Effector memory CD8-positive, alpha-beta T cell (primary cell): ENCODE measurements around the gene DPY19L2.
"Not testable (repeated sequence)": the region's sequence is repeated elsewhere in the genome, so short reads cannot be mapped to it uniquely, and the experiment has no call there.

ENCODE experiments used
- ATAC-seq: fragments of 150-1000 bp; cut with Tn5 transposase; replicated peaks from 2 replicates; pipeline ENCODE4 v1.10.0; 2021; ENCODE audit warnings: mild to moderate bottlenecking, moderate library complexity
- DNase-seq, 3 experiments: peaks; one replicate each; pipeline ENCODE4 v3.0.0; 2021
- H3K27ac Mint-ChIP-seq, 2 donors: one replicate each; pipeline ENCODE4 v1.8.0; 2022; ENCODE audit warnings: mild to moderate bottlenecking in 2 of 2, mixed read lengths in 2 of 2, moderate library complexity in 2 of 2
- H3K27me3 Mint-ChIP-seq, 2 donors: one replicate each; pipeline ENCODE4 v1.8.0; 2022; ENCODE audit warnings: mixed read lengths in 2 of 2
- H3K36me3 Mint-ChIP-seq: one replicate; pipeline ENCODE4 v1.8.0; 2022; ENCODE audit warnings: mild to moderate bottlenecking, moderate library complexity, mixed read lengths; ENCODE audit not compliant: insufficient read depth
- H3K4me1 Mint-ChIP-seq, 2 donors: one replicate each; pipeline ENCODE4 v1.8.0; 2022; ENCODE audit warnings: low read depth in 2 of 2, mixed read lengths in 2 of 2
- H3K4me3 Mint-ChIP-seq, 2 donors: one replicate each; pipeline ENCODE4 v1.8.0; 2022; ENCODE audit warnings: mild to moderate bottlenecking in 2 of 2, mixed read lengths in 2 of 2, moderate library complexity in 2 of 2
- H3K9me3 Mint-ChIP-seq, 2 donors: one replicate each; pipeline ENCODE4 v1.8.0; 2022; ENCODE audit warnings: mixed read lengths in 2 of 2
- total RNA-seq, 9 experiments: gene quantifications; one replicate each; lab custom pipeline; 2026; lab: John Stamatoyannopoulos, UW

Gene DPY19L2
- total RNA-seq: 0.73 to 43.2 (median 3.5) reads per million in 9 experiments

DNA sequence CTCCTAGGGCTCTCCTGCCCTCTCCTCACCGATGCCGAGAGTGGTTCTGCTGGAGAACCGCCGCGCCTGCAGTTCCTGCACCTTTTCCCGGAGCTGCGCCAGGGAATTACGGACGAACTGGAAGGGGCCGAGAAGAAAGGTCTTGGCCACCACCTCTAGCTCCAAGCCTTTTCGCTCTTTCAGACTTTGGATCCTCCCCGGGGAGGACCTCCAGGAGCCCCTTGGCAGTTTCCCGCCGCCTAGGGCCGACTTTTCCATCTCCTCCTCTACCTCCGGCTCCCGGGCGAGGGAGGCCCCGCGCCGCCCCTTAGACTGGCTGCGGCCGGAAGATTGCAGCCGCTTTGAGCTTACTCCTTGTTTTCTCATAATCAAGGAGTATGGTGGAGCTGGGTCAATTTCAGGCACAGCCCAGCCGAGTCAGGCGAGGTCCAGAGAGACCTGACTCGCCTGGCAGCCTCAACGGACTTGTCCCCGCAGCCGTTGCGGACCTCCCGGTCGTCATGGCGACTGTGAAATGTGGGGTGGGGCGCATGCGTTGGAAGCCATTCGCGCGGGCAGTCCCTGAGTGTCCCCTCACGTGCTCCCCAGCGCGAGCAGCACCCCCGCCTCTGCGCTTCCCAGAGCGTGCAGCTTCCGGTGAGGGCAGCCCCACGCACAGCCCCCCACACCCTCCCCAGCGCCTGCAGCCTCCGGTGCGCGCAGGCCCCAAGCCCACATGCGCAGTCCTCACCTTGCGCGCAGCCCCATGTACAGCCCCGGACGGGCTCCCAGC lies at the start of gene DPY19L2:
DPY19L2 (minus strand) TSS at position 466 of the 772 bp plus-strand sequence; CDS start at position 366, 100 bp downstream.
- peaks cover 8 to 10% of the 10 kb centered on the region in 2 donors for H3K4me1 Mint-ChIP-seq
- H3K27me3 Mint-ChIP-seq: peaks cover 31 to 34% of the 10 kb centered on the region in 2 donors
- DNase-seq (peak; percentile 9 to 15 (median 11)), ATAC-seq (peak; percentile 83)
- peak within 1 kb of the TSS; percentile 81 to 84 for H3K4me3 Mint-ChIP-seq
- H3K9me3 Mint-ChIP-seq: no peaks in the 10 kb centered on the region
- H3K27ac Mint-ChIP-seq: peak within 1 kb of the TSS; percentile 0 to 80
- peaks cover 2% of the 10 kb centered on the region for H3K36me3 Mint-ChIP-seq

DNA sequence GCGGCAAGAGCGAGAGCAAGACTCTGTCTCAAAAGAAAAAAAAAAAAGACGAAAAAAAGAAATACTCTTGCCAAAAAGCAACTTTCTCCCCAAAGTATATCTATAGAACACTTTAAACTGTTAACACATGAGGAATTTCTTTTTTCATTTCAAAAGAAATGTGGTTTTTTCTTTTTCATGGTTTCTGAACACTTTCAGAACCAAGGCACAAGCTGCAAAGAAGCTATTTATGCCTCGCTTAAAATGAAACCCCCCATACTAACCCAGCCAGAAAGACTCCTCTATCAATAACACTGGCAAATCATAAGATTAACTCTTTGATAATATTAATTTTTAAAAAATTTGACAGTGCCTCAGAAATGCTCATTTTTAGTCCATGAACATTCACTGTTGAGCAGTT lies 48.6 kb upstream of the DPY19L2 start:
- not testable (repeated sequence) for H3K4me3 Mint-ChIP-seq, H3K4me1 Mint-ChIP-seq, ATAC-seq, DNase-seq, H3K9me3 Mint-ChIP-seq, H3K36me3 Mint-ChIP-seq, H3K27ac Mint-ChIP-seq
- H3K27me3 Mint-ChIP-seq: peaks cover 15 to 19% of the 10 kb centered on the region in 2 donors

DNA sequence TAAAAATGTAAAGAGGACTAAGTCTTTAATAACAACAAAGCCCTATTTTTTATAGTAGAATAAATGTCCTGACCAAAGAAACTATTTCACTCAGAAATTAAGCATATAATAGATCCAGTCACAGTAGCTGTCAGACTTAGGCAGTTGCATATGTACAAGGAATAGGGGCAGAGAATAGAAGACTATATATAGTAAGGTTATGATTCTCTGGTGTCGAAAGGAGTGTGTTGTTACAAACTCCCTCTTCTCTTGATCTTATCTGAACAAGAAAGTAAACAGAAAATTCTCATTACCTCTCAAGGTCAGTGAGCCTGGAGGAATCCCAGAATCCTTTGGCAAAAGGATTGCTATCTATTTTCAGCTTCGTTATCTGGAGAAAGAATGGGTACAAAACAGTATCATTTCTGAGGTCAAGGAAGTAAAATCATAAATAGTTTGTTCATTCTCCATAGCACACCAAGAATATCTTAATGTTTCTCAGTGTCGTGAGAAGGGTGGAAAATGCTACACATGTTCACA lies 46.9 kb upstream of the DPY19L2 start:
- peaks cover 12 to 15% of the 10 kb centered on the region in 2 donors for H3K27me3 Mint-ChIP-seq
- not testable (repeated sequence) for H3K4me3 Mint-ChIP-seq, H3K4me1 Mint-ChIP-seq, H3K9me3 Mint-ChIP-seq, DNase-seq, ATAC-seq, H3K27ac Mint-ChIP-seq, H3K36me3 Mint-ChIP-seq

DNA sequence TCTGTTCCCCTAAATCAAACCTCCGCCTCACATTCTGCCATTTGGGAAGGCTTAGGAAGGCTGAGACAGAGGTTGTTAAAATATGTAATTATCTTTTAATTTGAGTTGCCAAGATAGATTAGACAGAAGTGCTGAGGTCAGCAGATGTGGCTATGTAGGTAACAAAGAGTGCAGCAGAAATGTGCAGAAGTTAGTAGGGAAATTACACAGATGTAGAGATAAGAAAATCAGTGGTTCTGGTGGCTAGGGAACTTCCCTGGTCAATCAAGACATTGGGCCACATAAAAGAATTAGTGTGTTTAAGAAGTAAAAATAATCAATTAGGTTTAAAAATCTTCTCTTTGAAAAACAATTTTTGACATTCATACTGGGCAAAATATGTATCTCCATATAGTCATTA lies 46.1 kb upstream of the DPY19L2 start:
- not testable (repeated sequence) for H3K27ac Mint-ChIP-seq, H3K9me3 Mint-ChIP-seq, H3K4me1 Mint-ChIP-seq, DNase-seq, ATAC-seq, H3K36me3 Mint-ChIP-seq, H3K4me3 Mint-ChIP-seq
- H3K27me3 Mint-ChIP-seq: peaks cover 12 to 15% of the 10 kb centered on the region in 2 donors

DNA sequence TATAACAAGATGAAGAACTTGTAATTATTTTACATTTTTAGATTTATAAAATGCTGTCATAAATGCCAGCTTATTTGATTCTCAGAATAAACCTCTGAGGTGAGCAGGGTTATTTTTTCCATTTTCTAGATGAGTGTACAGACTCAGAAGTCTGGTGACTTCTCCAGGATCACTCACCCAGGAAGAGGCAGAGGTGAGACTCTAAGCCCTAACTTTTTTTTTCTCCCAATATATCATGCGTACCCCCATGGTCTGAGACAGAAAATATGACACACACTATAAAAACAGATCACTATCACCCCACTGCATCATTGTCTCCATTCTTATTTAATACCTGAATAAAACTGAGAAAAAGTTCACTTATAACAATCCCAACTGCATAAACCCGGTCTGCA lies 45.4 kb upstream of the DPY19L2 start:
- not testable (repeated sequence) for DNase-seq, H3K9me3 Mint-ChIP-seq, H3K4me1 Mint-ChIP-seq, ATAC-seq, H3K4me3 Mint-ChIP-seq, H3K27ac Mint-ChIP-seq, H3K36me3 Mint-ChIP-seq
- peaks cover 12 to 15% of the 10 kb centered on the region in 2 donors for H3K27me3 Mint-ChIP-seq

DNA sequence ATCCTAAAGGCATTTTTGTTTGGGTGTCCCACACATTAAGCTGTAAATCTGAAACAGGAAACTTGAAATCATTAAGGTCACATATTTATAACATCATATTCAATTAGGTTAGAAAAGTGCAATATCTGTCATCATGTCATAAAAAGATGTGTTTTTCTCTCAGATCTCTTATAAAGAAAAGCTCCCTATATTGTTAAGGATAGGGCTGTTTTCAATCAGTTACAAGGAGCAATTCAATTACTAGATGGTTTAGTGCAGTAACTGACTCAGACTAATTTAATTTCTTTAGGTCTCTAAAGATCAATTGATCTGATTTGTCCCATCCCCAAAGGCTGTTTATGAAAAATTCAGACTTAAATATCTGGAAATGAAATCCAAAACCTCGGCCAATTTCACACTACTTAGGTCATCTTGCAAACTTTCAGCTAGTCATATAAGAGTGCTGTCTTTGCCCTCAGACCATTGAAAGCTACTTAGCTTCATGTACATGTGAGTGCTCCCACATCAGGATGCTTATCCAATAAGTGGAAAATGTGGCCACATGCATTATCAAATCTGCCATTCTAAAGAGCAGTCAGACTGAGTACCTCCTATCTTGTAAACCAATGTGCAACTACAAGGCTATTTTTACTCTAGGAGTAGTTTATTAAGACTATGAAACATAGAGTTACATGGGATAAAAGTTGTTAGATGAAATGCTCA lies 44.8 kb upstream of the DPY19L2 start:
- peaks cover 12 to 15% of the 10 kb centered on the region in 2 donors for H3K27me3 Mint-ChIP-seq
- DNase-seq: not testable (repeated sequence)

DNA sequence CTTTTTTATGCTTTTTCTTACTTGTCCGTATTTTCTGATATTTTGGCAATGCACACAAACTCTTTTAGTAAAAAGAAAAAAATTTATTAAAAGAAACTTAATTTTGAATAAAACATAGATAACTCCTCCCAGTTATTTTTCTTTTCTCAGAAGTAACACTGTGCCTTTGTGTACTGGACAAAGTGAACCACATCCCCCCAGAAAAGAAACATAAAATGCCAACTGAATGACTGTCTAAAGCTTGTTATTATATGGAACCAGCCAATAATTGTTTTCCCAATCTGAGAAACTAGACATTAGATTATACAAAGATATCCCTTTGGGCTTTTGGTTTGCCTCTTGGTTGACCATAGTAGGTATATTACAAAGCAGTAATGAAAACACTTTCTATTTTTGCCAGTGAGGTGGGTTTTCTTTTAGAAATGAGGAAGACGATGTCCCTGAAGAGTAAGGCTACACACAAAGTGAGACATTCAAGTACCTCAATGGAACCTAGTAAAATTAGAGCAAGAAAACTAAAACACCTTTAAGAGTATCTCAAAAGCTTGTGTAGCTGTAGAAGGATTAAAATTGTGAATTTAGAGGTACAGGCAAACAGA lies 44.2 kb upstream of the DPY19L2 start:
- not testable (repeated sequence) for DNase-seq, H3K4me3 Mint-ChIP-seq, ATAC-seq, H3K9me3 Mint-ChIP-seq, H3K4me1 Mint-ChIP-seq, H3K36me3 Mint-ChIP-seq, H3K27ac Mint-ChIP-seq
- peaks cover 15 to 17% of the 10 kb centered on the region in 2 donors for H3K27me3 Mint-ChIP-seq

More for the DNA sequence above, 44.8 kb upstream of the DPY19L2 start:
- not testable (repeated sequence) for H3K27ac Mint-ChIP-seq, ATAC-seq, H3K4me3 Mint-ChIP-seq, H3K9me3 Mint-ChIP-seq, H3K36me3 Mint-ChIP-seq, H3K4me1 Mint-ChIP-seq

DNA sequence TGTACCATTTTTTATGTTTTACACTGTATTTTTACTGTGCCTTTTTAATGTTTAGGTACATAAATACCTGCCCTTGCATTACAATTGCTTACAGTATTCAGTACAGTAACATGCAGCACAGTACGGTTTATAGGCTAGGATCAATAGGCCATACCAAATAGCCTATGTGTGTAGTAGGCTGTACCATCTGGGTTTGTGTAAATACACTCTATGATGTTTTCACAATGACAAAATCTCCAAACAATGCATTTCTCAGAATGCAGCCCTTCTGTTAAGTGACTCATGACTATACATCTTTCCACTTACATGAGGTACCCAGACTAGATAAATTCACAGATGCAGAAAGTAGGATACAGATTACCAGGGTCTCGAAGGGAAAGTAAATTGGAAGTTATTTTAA lies 43.0 kb upstream of the DPY19L2 start:
- not testable (repeated sequence) for H3K27ac Mint-ChIP-seq, H3K9me3 Mint-ChIP-seq, ATAC-seq, DNase-seq, H3K4me1 Mint-ChIP-seq, H3K4me3 Mint-ChIP-seq, H3K36me3 Mint-ChIP-seq
- H3K27me3 Mint-ChIP-seq: peaks cover 13 to 27% of the 10 kb centered on the region in 2 donors

DNA sequence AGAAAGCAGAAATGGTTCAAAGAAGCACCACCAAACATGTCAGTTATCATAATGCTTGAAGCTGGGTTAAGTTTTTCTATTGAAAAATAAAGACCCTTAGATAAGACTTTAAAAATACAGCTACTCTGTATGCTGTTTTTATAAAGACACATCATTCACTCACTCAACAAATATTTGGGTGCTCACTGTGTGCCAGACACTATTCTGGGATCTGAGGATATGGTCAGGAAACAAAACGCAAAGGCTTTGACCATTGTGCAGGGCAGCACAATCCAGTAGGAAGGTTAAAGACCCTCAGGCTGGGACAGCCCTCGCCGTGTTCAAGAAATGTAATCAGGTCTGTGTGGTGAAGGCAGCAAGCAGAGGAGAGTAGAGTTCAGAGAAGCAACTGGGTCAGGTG lies 38.0 kb upstream of the DPY19L2 start:
- Mint-ChIP-seq H3K4me1 (no peaks in the 10 kb centered on the region), H3K9me3 (no peaks in the 10 kb centered on the region), H3K4me3 (no peak overlapping the region), H3K36me3 (no peaks in the 10 kb centered on the region), H3K27me3 (peaks cover 9 to 16% of the 10 kb centered on the region in 2 donors), H3K27ac (no peak overlapping the region)
- ATAC-seq (no peak), DNase-seq (no peak)

DNA sequence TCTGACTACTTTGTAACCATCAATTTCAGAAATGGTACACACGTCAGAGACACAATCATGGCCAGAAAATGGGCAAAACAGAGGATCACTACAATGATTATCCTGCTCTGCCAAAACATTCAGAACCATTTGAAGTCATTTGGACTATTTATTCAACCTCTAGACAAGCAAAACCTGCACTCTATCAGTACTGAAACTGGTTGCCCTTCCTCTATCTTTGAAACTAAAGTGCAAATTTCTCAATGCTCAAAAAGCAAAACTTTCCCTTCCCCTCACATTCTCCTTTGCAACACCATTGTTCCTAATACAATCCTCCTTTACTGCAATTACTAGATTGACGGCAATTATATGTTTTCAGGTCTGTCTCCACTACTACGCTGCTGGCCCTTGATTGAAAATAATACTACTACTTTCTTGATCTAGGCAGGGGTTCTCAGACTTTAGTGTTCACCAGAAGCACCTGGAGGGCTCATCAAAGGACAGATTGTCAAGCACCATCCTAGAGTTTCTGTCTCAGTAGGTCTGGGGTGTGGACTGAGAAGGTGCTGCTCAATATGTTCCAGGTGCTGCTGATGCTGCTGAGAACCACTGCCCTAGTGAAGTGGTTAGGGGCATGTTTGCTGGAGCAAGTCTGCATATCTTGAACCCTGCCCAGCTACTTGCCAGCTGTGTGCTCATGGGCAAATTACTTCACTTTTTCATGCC lies 31.5 kb upstream of the DPY19L2 start:
- not testable (repeated sequence) for H3K27ac Mint-ChIP-seq, H3K4me1 Mint-ChIP-seq, H3K4me3 Mint-ChIP-seq, H3K9me3 Mint-ChIP-seq, H3K36me3 Mint-ChIP-seq, ATAC-seq, DNase-seq
- H3K27me3 Mint-ChIP-seq: peaks cover 12 to 16% of the 10 kb centered on the region in 2 donors

DNA sequence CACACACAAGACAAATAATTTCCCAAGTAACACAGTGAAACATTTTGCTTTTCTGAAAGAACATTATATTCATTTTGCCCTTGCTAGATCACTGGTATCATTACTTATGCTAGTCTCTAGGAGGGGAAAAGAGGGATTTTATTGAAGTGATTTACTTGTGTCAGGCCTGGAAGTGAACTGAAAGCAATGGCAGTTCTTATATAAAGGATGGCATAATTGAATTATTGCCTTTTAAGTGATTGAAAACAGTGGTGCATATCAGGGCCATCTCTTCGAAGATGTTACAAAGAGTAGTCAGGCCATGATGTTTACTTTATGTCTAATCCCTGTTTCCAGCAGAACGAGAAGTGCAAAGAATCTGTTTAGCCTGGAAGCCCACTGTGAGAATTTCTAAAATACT lies 30.7 kb upstream of the DPY19L2 start:
- H3K9me3 Mint-ChIP-seq, H3K4me3 Mint-ChIP-seq, H3K4me1 Mint-ChIP-seq, H3K27ac Mint-ChIP-seq, DNase-seq, H3K36me3 Mint-ChIP-seq, ATAC-seq: not testable (repeated sequence)
- peaks cover 12 to 14% of the 10 kb centered on the region in 2 donors for H3K27me3 Mint-ChIP-seq

DNA sequence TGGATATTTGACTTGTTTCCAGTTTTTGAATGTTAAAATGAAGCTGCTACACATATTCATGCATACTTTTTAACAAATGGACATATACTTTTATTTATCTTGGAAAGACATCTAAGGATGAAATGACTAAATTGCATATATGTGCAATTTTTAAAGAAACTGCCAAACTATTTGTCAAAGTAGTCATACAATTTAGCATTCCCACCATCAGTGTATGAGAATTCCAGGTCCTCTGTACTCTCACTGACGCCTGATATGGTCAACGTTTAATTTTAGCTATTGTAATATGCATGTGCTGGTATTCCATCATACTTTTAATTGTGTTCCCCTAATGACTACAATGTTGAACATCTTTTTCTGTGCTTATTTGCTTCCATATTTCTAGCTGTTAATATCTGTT lies 22.5 kb upstream of the DPY19L2 start:
- H3K27me3 Mint-ChIP-seq, ATAC-seq, H3K36me3 Mint-ChIP-seq, H3K9me3 Mint-ChIP-seq, H3K4me3 Mint-ChIP-seq, H3K27ac Mint-ChIP-seq, DNase-seq, H3K4me1 Mint-ChIP-seq: not testable (repeated sequence)

DNA sequence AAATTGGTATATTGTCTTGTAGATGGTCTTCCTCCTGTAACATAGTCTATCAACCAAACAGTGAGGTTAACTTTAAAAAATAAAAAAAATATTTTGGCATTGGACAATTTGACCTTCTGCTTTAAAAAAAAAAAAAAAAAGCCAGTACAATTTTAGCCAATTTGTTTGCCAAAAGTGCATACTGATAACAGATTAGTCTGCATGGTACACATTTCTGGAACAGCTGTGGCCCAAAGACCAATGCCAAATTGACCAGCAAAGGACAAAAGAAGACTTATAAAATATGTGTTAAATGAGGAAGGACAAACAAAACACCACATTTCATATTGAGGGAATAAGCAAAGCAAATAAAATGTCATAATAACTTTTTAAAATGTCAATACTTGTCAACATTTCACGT lies 20.8 kb upstream of the DPY19L2 start:
- not testable (repeated sequence) for H3K27ac Mint-ChIP-seq, ATAC-seq

More for the DNA sequence above, 20.8 kb upstream of the DPY19L2 start:
- DNase-seq, H3K4me3 Mint-ChIP-seq, H3K9me3 Mint-ChIP-seq, H3K4me1 Mint-ChIP-seq, H3K27me3 Mint-ChIP-seq, H3K36me3 Mint-ChIP-seq: not testable (repeated sequence)
